Measurements from ENCODE around the gene CHST13.

CHST13 gene

DNA sequence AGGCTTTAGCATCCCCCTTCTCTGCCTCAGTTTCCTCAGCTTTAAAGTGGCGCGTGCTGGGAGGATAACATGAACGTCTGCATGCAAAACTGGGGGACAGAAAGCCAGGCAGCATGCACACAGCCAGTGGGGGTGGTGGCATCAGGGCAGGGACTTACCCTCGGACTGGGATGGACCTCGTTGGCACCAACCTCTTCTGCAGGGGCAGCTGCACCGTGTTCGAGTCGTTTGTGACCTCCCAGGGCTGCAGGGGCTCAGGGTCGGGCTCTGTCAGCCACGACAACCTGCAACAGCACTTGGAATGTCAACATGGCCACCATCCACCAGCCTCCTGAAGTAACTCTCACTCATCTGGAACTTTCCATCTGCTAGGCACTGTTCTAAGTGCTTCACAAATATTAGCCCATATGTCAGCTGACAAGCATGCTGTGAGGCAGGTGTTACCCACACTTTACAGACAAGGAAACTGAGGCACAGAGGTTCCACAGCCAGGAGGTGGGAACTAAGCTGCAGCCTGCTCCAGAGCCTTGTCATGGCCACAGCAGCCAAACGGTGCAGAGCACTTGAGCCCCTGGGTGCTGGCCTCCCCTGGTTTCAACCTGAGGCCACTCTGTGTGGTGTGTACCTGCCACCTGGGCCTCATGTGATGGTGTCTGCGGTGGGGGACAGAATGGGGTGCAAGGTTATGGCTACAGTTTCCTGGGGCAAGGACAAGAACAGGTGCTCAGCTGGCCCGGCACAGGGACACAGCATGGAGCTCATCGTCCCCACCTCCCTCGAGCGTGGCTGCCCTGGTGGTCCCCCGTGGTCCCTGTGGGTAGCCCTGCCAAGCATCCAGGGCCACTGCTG lies 28.1 kb downstream of the CHST13 start:
- no peak for DNase-seq (ENCODE audit: low read depth, low spot score)

DNA sequence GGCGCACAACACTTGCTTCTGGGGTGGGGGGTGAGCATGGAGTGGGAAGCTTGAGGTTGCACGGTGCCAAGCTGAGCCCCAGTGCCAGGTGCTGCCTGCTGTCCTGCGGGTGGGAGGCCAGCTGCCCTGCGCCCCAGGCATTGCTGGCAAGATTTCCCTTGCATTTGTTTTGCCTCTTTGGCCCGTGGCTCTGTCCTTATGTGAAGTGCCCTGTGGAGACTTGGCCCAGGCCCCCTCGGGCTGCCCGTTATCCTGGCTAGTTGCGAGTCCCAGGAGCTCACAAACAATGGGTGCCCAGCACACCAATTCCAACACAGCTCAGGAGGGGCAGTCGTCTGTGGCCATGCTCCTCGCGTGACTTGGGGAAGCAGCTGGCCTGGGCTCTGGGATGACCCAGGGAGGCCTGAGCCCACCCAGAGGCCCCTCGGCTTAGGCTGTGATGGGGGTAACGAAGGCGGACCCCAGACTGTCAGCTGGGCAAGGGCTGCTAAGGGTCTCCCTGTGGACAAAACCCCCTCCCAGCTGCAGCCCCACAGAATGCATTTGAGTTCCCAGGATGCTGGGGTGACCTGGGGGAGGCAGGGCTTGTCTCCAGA lies 28.8 kb downstream of the CHST13 start:
- DNase-seq (ENCODE audit: low read depth, low spot score): no peak
- no peak overlapping the region for H3K27ac ChIP-seq

More for the DNA sequence above, 28.1 kb downstream of the CHST13 start:
- no peak overlapping the region for H3K27ac ChIP-seq

DNA sequence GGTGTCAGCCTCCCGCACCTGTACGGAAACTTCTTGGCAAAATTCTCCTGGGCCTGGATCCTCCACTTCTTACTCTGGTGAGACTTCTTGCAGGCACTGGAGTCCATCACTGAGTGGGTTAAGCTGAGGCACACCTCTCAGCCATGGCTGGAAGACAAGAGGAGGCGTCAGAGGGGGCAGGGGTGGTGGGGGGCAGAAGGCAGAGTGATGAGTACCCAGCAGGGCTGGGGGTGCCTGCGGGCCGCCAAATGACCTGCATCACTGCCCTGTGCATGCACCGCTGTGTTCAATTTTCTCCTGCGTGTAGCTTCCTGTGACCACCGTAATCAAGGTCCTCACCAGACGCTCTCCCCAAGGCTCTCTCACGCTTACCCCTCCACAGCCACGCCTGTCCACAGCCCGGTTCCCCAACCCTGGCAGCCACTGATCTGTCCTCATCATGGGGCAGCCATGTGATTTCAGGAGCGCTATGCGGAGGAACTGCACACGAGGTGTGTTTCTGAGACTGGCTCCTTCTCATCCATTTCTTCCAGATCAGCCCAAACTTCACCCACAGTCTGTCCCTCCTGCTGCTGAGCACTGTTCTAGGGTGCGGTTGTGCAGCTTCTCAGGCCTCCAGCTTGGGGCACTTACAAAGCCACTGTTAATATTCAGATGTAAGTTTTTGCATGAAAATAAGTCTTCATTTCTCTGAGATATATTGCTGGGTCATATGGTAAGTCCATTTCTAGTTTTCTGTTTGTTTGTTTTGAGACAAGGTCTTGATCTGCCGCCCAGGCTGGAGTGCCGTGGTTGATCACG lies 29.5 kb downstream of the CHST13 start:
- no peak for DNase-seq (ENCODE audit: low read depth, low spot score)
- no peak overlapping the region for H3K27ac ChIP-seq

DNA sequence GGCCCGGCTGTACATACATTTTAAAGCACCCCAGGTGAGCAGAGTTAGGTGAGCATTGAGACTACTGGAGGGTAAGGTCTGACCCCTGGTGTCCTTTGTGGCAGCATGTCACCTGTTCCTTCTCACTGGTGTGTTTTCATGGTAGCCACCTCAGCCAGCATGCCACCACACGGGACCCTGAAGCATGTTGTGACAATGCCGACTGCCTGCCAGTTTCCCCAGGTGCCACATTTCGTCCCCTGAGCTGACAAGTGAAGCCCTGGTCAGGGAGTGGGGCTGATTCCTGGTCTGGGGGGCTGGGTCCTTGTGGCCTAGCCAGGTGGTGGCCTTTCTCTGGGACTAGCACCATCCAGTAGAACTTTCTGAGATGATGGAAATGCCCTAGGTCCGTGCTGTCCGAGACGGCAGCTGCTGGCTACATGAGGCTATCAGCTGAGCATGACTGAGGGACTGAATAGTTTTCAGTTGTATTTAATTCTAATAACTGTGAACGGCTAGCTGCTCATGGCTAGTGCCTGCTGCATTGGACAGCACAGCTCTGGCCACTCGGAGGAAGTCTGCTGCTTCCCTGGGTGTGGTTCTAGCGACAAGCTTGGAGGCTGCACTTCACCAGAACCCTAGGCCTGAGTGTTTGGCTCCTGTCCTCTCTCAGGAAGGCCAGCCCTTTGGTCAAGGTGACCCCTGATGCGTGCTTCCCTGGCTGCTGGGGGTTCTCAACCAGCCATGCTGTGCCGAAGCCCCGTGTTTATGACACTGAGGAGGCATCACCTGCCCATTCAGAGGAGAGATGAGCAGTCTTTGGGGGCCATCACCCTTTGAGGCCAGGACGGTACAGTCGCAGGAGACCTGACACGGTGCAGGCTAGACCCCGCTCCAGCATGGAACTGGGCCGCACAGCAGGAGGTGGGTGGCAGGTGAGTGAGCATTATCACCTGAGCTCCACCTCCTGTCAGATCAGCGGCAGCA lies 30.9 kb downstream of the CHST13 start:
- no peak for DNase-seq (ENCODE audit: low read depth, low spot score)
- H3K27ac ChIP-seq: no peak overlapping the region

DNA sequence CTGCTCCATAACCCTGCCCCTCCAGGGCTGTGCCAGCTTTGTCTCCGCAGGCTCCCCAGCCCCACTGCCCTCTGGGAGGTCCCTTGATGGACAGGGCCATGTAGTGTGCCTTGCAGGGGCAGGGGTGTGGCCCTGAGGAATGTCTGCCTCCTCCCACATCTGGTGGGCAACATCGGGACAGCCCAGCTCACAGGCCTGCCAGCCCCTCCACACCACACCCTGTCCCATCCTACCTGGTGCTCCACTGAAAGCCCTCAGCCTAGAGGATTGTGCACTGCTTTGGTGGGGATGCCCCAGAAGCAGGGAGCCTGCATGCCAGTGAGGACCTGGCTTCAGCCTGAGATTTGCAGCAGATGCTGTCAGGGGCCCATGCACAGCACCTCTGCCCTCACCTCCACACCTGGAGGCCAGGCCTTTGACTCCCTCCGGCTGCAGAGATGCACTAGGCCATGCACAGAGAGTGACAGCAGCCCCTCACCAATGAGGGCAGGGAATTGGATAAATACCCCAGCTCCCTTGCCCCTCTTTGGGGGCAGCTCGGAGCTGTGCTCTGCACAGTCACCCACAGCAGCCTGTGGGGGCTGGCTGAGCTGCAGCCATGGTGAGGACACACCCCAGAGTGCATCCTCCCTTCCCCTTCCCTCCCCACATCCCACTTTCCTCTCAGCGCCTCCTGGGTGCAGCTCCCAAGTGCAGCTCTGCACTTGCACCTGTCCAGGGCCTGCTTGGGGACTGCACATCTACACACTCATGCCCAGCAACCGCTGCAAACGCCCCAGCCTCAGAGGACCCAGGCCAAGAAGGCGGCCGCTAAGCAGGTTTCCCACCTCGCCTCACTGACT lies 32.1 kb downstream of the CHST13 start:
- no peak for DNase-seq (ENCODE audit: low read depth, low spot score)
- no peak overlapping the region for H3K27ac ChIP-seq

DNA sequence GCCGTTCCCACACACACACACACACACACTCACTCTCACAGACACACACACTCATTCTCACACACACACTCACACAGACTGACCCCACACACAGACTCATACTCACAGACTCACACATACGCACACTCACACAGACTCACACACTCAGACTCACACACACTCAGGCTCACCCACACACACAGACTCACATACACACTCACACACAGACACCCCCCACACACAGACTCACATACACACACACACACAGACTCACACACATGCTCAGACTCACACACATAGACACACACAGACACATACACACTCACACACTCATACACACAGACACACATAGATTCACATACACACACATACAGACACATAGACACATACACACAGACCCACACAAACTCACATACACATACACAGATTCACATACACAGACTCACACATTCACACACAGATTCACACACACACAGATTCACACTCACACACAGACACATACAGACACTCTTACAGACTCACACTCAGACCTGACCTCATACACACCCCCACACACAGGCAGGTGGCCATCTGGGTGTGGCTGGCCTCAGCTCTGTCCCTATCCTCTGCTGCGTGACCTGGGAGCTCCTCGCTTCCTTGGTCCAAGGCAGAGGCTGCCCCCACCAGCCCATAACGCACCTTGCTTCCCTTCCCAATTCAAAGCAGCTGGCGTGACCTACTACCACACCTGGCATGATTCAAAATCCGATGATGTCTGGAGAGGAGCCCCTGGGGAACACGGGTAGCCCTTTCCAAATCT lies 32.9 kb downstream of the CHST13 start:
- no peak for DNase-seq (ENCODE audit: low read depth, low spot score)
- no peak overlapping the region for H3K27ac ChIP-seq

DNA sequence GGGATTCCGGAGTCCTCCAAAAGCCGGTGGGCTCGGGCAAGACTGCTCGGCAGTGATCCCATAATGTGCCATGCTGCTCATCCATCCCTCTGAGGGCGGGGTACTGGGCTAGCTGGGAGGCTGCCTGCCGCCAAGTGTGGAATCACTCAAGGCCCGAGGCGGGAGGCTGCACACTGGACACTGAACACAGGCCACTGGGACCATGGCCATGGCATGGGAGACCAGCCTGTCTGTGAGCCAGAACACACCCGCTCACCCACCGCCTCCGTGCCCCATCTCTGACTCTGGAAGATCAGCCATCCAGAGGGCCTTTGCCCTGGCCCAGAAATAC lies 33.4 kb downstream of the CHST13 start:
- no peak for DNase-seq (ENCODE audit: low read depth, low spot score)
- no peak overlapping the region for H3K27ac ChIP-seq

DNA sequence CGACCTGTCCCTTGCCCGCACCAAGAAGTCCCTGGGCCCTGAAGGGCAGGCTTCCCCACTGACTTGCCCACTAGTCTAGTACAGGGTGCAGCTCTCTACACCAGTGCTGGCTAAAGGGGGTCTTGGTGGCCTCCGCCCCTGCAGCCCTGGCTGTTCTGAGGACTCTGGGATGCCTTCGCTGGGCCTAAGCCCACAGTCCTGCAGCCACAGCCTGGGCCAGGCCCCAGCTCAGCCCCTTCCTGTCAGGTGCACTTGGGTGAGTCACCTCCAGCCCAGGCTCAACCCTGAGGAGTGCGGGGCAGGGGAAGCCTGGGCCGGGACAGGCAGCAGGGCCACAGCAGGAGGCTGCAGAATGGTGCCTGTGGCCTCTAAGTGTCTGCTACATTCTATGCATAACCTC lies 33.8 kb downstream of the CHST13 start:
- H3K27ac ChIP-seq: no peak overlapping the region
- DNase-seq (ENCODE audit: low read depth, low spot score): no peak

DNA sequence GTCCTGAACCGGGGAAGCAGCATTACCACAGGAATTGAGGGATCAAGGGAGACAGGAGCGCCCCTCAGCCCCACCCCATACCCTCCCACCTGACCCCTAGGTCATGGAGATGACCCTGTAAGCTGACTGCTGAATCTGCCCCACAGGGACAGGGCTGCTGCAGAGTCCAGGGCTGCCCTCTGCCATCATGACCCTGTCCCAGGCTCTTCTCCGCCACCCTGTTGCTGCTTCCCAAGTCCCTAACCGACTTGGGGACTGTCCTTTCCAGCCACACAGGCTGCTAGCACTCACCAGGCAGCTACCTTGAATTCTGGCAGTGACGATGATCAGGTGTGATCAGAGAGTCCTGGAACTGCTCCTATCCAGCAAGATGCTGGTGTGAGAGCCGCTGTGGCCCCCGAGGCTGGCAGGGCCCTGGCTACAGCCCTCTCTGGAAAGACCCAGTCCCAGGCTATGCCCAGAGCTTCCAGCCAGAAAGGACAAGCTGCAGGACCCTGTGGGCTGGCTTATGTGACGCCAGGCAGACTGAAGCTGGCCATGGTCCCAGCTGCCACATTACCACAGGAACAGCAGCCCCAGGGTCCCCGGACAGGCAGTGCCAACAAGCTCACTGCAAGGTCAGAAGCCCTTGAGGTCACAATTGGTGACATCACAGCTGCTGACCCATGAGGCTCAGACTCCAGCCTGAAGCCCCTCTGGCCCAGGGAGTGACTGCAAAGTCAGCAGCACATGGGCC lies 34.5 kb downstream of the CHST13 start, which contains the start of gene C3orf22:
C3orf22 (minus strand) TSS at position 597 of the 736 bp plus-strand sequence. CDS start 5,542 bp downstream, outside the sequence.
- no peak for DNase-seq (ENCODE audit: low read depth, low spot score)
- H3K27ac ChIP-seq: no peak within 1 kb of the TSS

DNA sequence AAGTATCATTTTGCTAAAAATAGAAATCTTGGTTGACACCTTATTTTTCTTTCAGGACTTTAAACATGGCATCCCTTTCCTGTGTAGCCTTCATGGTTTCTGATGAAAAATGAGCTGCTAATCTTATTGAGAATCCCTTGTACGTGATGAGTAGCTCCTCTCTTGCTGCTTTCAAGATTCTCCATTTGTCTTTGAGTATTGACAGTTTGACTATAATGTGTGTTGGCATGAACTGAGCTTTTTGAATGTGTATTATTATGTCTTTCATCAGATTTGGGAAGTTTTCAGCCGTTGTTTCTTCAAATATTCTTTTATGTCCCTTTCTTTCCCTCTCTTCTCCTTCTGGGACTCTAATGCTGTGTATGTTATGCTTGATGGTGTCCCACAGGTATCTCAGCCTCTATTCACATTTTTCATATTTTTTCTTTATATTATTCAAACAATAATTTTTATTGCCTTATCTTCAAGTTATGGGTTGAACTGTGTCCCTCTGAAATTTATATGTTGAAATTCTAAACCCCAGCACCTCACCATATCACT lies 38.9 kb downstream of the CHST13 start:
- H3K27ac ChIP-seq: no peak overlapping the region
- no peak for DNase-seq (ENCODE audit: low read depth, low spot score)

DNA sequence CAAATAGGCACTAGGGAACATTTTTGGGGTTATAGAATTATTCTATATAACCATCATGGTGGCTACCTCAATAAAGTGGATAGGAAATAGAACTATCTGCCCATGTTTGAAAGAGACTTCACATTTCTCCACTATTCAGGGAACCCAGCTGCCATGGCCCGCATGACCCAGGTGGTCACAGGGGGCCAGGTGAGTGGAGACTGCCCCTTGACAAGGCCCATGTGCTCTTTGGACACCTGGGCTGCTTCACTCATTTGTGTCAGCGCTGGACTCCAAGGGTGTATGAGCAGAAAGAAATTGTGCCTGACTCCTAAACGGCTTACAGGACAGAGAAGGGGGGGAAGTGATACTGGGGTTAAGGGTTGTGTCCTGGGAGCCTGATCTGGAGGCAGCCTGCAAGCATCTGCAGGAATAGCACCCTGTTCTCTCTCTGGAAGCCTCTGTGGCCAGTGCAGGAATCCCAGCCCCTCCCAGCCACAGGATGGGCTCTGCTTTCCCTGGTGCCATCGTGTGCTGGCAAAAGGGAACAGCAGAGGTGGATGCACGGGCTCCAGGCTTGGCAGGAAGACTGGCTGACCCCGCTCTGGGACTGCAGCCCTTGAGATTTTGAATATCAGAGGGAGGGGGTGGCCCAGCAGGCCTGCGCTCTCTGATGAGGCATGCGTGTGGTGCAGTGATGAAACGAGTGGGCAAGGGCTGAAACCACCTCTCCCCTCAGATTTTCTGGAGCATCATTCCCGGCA lies 43.9 kb downstream of the CHST13 start:
- H3K27ac ChIP-seq: no peak overlapping the region
- DNase-seq (ENCODE audit: low read depth, low spot score): no peak

DNA sequence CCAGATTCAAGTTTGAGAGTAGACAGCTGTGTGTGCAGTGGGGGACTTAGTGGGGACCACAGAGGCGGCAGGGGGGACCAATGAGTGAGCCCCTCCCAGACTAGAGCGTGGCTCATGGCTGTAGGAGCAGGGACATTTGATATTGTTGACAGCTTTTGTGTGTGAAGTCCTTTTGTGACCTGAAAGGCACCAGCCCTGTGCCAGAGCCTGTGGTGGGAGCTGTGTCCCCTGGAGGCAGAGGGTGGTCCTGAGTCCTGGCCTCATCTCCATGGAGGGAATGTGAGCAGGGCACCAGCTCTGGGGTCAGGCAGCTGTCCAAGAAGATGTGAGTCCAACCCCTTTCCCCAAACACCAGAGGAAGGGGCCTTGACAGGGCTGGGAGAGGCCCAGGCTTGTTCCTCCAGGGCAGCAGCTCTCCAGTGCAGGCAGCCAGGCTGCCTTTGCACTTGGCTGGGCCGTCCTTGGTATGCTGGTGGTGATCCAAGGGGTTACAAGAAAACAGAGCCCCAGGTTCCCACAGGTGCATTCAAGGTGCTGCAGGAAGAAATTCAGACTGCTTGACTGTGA lies 44.9 kb downstream of the CHST13 start:
- no peak for DNase-seq (ENCODE audit: low read depth, low spot score)
- no peak overlapping the region for H3K27ac ChIP-seq

DNA sequence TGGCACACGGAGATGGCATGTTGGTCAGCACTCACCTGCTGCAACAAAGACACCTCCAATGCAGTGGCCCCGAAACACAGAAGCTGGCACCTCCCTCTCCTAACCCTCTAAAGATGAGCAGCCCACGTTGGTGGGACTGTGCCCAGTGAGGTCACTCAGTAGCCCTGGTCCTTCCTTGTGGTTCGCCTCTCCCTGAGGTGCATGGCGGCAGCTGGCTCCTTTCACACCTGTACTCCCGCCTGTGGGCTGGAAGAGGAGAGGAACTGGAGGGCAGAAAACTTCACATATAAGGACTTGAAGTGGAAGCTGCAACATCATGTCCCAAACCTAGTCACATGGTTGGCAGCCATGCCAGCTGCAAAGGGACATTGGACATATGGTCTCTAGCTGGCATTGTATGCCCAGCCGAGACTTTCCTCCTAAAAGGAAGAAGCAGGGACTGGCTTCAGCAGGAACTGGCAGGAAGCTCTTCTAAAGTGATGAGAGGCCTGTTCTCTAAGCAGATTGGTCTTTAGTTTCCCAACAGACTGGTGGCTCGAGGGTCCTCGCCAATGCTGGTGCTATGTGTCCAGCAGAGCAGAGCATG lies 45.5 kb downstream of the CHST13 start:
- H3K27ac ChIP-seq: no peak overlapping the region
- no peak for DNase-seq (ENCODE audit: low read depth, low spot score)

DNA sequence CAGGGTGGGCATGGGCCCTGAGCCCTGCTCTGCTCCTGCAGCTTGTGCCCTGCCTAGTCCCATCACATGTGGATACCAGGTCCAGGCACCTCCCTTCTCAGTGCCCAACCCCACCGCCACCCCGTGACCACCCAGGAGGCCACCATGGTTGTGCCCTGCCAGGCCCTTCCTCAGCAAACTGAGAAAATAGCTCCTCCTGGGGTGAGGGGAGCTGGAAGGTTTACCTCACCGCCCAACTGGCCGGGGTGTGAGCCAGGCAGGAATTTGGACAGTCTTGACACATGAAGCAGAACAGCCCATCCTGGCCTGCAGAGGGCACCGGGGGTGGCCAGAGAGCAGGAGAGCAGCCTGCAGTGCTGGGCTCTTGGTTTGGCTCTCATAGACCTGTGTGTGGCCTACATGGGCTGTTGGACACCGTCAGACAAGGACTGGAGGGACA lies 46.2 kb downstream of the CHST13 start:
- H3K27ac ChIP-seq: no peak overlapping the region
- no peak for DNase-seq (ENCODE audit: low read depth, low spot score)

DNA sequence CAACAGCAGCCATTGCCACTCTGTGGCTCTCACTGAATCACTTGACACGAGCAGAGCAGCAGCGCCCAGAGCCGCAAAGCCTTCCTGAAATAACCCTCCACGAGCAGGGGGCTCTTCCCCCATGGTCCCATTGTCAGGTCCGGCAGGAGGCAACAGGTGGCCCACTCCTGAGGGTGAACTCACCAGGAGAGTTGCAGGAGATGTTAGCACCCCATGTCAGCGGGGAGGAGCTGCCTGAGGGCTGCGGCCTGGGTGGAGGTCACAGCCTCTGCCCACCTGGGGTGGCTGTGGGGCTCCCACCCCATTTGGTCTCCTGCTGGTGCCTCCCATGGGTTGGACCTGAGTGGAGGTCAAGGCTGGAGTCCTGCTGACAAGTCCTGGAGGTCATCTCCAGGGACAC lies 47.1 kb downstream of the CHST13 start:
- H3K27ac ChIP-seq: no peak overlapping the region
- no peak for DNase-seq (ENCODE audit: low read depth, low spot score)

DNA sequence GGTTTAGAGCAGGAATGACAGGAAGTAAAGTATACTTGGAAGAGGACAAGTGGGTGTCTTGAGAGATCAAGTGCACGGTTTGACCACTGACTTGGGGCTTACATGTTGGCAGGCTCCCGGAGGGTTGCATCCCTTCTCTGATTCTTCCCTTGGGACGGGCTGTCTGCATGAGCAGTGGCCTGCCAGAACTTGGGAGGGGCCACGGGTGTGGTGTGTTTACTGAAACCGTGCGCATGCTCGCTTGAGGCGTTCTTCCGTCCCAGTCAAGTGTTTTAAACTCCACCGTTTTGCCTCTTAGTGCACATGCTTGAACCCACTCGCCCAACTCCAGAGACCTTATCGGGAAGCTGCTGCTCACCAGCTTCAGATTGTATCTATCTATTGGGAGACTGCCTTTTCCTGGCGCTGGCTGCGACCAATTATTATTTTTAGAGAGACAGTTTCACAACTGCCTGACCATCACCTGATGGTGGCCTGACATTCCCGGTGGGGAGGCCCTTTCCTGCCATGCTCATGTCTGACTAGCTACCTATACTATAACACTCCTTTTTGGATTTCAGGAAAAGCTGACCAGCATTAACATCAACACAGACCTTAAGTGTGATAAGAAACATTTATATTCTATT lies 49.6 kb downstream of the CHST13 start:
- no peak for DNase-seq (ENCODE audit: low read depth, low spot score)
- no peak overlapping the region for H3K27ac ChIP-seq
